H1 (cell line): Measurements from ENCODE around the gene PSME1. TPM values are rescaled to one million over a fixed set of nuclear protein-coding genes. Genes with fewer than 3 reads are reported as not detected.

ENCODE experiments used
- RFX5 ChIP-seq: IDR thresholded peaks from 2 replicates; pipeline ENCODE4 v1.6.1; 2011; ENCODE audit warnings: low read depth, low read length, improper control_type of control experiment, borderline replicate concordance
- TAF1 ChIP-seq: IDR thresholded peaks from 2 replicates; pipeline ENCODE4 v1.6.1; 2011; ENCODE audit warnings: mild to moderate bottlenecking, low read depth, low read length
- TAF7 ChIP-seq: optimal IDR thresholded peaks from 2 replicates; pipeline ENCODE3; 2011; ENCODE audit warnings: low read depth, mild to moderate bottlenecking, inconsistent platforms, low read length, moderate library complexity, borderline replicate concordance
- polyA plus RNA-seq, 7 experiments: library from polyadenylated mRNA; depleted of rRNA in 3 of 7; stranded (reverse) in 5 of 7; unstranded in 2 of 7; fragments of >200 nt in 5 of 7; fragments of 200-250 nt in 2 of 7; gene quantifications; 1 replicate in 5 of 7; 2 replicates in 1 of 7; 4 replicates in 1 of 7; pipeline versions ENCODE4 v1.2.1 to v1.2.3, GENCODE V29; 2011 to 2013; ENCODE audit warnings: missing spikeins in 2 of 7, mixed read lengths in 2 of 7
- total RNA-seq: library from RNA; stranded (reverse); fragmentation: NEBNext Ultra II Directional; extraction: Animal tissue kit (Norgen Biotek cat#: 25700); gene quantifications from 2 replicates; pipeline ENCODE4 v1.2.1, GENCODE V29; 2021
- TF ChIP-seq, protein P1 (sequence below): fragments of 300-600 bp; sonication (generic); IDR thresholded peaks from 2 replicates; pipeline ENCODE4 v1.7.1; 2012; ENCODE audit warnings: low read length, moderate library complexity, mild to moderate bottlenecking, inconsistent platforms; ENCODE audit not compliant: insufficient replicate concordance

Gene PSME1
- total and polyA plus RNA-seq, 2 of the 8 experiments (the other 6 are each of a cell fraction or from before 2014, with no cell fraction given): 74.9 to 85.9 TPM

GRCh38 chr14:24132061-24132685, 3.8 kb upstream of the PSME1 start (continued):
- TF ChIP-seq RFX5 (no peak), TAF1 (no peak), TAF7 (no peak)
- TF ChIP-seq, protein P1, sequence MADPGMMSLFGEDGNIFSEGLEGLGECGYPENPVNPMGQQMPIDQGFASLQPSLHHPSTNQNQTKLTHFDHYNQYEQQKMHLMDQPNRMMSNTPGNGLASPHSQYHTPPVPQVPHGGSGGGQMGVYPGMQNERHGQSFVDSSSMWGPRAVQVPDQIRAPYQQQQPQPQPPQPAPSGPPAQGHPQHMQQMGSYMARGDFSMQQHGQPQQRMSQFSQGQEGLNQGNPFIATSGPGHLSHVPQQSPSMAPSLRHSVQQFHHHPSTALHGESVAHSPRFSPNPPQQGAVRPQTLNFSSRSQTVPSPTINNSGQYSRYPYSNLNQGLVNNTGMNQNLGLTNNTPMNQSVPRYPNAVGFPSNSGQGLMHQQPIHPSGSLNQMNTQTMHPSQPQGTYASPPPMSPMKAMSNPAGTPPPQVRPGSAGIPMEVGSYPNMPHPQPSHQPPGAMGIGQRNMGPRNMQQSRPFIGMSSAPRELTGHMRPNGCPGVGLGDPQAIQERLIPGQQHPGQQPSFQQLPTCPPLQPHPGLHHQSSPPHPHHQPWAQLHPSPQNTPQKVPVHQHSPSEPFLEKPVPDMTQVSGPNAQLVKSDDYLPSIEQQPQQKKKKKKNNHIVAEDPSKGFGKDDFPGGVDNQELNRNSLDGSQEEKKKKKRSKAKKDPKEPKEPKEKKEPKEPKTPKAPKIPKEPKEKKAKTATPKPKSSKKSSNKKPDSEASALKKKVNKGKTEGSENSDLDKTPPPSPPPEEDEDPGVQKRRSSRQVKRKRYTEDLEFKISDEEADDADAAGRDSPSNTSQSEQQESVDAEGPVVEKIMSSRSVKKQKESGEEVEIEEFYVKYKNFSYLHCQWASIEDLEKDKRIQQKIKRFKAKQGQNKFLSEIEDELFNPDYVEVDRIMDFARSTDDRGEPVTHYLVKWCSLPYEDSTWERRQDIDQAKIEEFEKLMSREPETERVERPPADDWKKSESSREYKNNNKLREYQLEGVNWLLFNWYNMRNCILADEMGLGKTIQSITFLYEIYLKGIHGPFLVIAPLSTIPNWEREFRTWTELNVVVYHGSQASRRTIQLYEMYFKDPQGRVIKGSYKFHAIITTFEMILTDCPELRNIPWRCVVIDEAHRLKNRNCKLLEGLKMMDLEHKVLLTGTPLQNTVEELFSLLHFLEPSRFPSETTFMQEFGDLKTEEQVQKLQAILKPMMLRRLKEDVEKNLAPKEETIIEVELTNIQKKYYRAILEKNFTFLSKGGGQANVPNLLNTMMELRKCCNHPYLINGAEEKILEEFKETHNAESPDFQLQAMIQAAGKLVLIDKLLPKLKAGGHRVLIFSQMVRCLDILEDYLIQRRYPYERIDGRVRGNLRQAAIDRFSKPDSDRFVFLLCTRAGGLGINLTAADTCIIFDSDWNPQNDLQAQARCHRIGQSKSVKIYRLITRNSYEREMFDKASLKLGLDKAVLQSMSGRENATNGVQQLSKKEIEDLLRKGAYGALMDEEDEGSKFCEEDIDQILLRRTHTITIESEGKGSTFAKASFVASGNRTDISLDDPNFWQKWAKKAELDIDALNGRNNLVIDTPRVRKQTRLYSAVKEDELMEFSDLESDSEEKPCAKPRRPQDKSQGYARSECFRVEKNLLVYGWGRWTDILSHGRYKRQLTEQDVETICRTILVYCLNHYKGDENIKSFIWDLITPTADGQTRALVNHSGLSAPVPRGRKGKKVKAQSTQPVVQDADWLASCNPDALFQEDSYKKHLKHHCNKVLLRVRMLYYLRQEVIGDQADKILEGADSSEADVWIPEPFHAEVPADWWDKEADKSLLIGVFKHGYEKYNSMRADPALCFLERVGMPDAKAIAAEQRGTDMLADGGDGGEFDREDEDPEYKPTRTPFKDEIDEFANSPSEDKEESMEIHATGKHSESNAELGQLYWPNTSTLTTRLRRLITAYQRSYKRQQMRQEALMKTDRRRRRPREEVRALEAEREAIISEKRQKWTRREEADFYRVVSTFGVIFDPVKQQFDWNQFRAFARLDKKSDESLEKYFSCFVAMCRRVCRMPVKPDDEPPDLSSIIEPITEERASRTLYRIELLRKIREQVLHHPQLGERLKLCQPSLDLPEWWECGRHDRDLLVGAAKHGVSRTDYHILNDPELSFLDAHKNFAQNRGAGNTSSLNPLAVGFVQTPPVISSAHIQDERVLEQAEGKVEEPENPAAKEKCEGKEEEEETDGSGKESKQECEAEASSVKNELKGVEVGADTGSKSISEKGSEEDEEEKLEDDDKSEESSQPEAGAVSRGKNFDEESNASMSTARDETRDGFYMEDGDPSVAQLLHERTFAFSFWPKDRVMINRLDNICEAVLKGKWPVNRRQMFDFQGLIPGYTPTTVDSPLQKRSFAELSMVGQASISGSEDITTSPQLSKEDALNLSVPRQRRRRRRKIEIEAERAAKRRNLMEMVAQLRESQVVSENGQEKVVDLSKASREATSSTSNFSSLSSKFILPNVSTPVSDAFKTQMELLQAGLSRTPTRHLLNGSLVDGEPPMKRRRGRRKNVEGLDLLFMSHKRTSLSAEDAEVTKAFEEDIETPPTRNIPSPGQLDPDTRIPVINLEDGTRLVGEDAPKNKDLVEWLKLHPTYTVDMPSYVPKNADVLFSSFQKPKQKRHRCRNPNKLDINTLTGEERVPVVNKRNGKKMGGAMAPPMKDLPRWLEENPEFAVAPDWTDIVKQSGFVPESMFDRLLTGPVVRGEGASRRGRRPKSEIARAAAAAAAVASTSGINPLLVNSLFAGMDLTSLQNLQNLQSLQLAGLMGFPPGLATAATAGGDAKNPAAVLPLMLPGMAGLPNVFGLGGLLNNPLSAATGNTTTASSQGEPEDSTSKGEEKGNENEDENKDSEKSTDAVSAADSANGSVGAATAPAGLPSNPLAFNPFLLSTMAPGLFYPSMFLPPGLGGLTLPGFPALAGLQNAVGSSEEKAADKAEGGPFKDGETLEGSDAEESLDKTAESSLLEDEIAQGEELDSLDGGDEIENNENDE: no peak
